Measurements from ENCODE around the gene TAF10.

TAF10 gene

DNA sequence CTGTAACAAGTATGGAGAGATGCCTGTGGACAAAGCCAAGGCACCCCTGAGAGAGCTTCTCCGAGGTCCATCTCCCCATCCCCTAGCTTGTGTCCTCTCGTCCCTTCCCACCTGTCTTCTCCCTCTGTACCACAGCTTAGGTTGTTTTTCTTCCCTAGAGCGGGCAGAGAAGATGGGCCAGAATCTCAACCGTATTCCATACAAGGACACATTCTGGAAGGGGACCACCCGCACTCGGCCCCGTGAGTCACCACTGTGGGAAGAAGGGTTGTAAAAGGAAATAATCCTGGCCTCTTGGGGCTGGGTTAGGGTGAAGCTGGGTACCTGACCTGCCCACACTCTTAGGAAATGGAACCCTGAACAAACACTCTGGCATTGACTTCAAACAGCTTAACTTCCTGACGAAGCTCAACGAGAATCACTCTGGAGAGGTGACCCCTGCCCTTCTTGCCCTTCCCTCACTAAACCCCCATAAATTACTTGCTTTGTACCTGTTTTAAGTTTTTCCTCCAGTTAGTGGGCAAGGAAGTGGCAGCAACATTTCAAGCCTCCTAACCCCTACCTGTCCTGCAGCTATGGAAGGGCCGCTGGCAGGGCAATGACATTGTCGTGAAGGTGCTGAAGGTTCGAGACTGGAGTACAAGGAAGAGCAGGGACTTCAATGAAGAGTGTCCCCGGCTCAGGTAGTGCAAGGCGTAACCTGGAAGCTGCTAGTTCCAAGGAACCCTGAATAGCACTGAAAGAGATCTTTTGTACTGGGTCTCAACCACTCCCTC, 3.1 kb downstream of the TAF10 start:
- no peak for DNase-seq (ENCODE audit: low read depth in 2 of 2)

DNA sequence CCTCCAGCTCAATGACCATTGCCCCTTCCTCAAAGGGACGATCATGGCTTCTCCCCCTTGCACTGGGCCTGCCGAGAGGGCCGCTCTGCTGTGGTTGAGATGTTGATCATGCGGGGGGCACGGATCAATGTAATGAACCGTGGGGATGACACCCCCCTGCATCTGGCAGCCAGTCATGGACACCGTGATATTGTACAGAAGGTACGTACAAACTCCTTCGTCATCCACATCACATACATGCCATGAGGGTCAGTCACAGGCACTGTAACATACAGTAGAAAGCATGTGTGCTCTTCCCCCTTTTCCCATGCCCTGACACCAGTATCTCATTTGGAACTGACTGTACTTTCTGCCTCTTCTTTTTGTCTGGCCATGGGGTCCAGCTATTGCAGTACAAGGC, 4.0 kb downstream of the TAF10 start:
- no peak for DNase-seq (ENCODE audit: low read depth in 2 of 2)

DNA sequence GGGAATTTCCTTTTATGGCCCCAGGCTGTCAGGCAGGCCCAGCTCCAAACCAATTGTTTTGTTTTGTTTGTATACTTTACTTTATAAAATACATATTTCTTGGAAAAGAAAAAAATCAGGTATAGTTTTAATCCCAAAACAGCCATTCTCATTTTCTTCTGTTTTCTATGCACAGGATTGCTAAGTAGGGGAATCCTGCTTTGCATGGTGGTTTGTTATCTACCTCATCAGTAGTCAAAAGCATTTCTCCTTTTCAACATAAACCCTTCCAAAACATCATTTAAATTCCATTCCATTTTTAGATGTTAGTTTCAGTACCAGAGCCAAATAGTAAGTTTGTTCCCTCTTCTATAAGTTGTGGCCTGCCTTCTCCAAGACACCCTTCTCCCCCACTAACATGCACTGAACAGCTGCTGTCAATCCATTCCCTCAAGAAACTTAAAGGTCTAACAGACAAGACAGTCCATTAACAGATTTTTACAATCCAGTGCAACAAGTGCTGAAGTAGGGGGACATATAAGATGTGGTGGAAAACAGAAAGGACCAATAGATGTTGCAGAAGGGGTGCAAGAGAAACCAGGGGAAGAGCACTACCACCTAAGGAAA, 4.7 kb downstream of the TAF10 start:
- peak in 1 of 2 experiments; percentile 26 for DNase-seq (ENCODE audit: low read depth in 2 of 2)

DNA sequence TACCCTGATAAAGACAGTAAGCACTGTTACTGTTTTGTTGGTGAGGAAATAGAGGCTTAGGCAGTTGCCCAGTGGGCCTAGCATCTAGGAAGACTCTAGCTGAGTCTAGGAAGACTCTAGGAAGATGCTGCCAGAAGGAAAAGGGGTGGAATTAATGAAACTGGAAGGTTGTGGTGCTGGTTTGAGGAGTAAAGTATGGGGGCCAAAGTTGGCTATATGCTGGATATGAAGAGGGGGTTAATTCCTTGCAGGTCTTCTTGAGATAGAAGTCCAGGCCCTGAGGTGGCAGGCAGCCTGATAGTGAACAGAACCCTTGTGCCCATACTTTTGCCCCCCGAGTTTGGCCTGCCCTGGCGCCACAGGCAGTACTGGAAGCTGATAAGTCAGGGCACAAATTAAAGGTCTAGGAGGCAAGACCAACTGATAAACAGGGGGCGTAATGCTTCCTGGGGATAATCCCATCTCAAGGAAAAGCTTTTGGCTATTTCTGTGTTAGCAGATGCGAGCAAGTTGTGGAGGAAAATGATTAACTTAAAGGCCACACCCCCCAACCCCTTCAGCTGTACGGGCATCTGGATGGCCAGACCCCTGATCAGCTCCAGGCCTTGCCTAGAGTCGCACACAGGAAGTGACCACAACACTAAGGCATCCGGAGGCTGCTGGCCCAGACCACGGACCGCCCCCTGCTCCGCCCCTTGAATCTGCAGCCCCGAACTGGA, 5.4 kb downstream of the TAF10 start:
- DNase-seq (ENCODE audit: low read depth in 2 of 2) = peak; percentile 88 to 89

DNA sequence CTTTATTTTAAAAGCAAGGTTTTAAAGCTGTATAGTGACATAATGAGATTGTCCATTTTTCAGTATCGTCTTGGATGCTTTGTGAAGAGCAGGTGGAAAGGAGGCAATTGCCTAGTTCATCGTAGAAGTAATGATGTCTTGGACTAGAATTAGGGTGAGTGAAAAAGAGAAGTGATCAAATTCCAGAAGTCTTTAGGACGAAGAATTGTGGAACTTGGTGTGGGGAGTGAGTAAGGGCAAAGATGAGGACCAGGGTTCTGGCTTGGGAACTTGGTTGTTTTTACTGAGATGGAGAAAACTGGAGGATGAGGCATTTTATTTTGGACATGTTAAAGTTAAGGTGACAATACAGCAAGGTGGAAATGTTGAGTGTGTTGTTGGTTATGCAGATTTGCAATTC, 7.2 kb downstream of the TAF10 start:
- no peak for DNase-seq (ENCODE audit: low read depth in 2 of 2)

DNA sequence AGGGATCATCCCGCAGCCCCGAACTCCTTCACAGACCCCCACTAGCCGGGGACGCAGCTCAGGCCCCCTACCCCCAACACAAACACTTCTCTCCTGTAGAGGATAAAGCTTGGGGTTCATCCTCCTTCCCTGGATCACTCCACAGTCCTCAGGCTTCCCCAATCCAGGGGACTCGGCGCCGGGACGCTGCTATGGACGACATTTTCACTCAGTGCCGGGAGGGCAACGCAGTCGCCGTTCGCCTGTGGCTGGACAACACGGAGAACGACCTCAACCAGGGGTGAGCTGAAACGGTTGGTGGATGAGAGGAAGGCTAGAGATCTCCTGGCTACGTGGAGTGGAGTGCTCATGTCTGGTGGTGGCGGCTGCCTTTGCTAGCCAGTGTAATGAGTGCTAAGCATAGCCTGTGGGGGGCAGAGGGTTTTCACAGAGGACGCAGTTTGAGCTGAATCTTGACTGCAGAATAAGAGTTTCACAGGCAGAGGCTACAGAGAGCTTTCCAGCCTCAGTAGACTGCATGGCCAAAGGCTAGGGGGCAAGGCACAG, 7.9 kb downstream of the TAF10 start:
- DNase-seq (ENCODE audit: low read depth in 2 of 2) = peak in 1 of 2 experiments; percentile 36

DNA sequence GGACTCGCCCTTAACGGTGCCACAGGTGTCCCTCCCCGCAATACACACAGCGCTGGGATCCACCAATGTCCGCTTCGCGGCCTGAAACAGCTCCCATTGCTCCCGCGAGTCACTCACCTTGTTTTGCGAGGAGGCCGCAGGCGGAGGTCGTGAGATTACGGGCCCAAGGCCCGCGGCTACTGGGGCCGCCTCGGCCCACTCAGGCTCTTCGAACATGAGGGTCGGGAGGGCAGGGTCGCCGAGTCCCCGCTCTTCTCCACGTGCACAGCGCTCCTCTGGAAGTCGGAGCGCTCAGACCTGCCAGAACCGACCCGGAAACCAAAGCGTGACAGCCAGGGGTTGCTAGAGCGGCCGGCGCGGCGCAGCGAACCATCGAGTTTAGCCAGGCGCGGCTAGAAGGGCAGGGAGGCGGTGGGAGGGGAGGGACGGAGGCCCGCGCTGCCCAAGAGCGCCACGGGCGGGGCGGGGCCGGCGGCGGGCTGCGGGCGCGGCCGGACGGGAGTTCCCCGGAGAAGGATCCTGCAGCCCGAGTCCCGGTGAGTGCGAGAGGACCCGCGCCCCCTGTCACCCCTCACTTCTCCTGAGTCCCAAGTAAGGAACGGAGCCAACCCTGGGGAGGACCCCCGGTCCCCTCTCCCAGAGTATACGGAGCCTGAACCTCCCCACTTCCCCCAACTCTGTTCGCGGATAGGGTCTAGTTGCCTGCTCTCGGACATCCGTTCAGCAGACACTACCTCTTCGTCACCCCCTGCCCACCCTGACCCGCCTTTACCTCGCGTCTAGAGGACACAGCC, 8.5 kb downstream of the TAF10 start, which contains the start of the genes ILK and RRP8:
Gene ILK (plus strand): TSS at position 488 of the 794 bp plus-strand sequence. CDS start 498 bp downstream, outside the sequence.
Gene RRP8 (minus strand): TSS at position 330 of the 794 bp plus-strand sequence. CDS start 114 bp downstream, at position 216.
- peak; percentile 69 to 74 for DNase-seq (ENCODE audit: low read depth in 2 of 2)

DNA sequence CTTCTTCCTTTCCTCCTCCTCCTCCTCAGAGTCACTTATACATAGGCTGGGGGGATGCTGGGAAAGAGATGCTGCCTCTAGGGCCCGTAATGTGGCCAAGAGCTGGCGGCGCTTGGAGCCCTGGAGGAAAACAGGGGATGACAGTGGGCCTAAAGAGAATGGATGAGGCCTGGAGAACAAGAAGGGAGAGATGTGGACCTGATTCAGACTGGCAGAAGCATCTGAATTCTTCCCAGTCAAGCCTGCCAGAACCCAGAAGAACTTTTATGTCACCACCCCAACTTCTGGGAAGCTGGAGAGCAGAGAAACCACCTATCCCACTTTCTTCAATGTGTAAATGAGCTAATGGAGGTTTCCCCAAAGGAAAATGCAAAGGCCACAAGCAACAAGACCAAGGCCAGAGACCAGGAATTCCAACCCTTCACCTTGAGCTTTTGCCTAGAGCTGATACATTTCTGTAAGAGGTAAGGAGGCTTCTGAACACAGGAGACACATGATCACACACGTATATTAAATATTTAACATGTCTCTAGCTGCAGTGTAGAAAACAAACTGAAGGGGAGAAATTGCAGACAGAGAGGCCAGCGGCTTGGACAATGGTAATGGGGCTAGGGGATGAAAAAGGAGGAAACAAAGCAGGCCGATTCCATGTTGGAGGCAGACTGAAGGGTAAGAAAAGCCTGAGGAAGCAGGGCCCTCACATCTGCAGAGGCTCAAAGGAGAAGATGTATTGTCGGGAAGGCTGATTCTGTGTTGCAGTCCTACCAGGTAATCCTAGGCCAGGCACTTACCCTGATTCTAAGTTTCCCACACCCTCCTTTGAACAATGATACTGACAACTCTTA, 9.7 kb downstream of the TAF10 start:
- no peak for DNase-seq (ENCODE audit: low read depth in 2 of 2)

DNA sequence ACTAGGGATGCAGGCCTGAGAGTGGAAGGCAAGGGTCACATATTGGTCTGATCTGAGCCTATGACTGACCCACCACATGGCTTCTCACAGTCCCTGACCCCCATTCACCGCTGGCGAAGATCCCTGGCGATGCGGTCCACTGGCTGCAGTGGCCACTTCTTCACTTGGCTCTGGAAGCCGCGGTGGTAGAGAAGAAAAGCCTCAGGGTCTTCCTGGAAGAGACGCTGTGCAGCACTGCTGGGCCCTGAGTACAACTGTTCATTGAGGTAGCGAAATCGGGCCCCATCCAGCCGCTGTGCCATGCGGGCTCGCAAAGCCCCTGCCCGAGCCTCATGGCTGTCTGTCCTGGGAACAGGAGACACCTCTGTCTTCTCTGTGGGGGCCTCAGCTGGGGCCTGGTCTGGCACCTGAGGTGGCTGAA, 11.0 kb downstream of the TAF10 start:
- no peak for DNase-seq (ENCODE audit: low read depth in 2 of 2)

DNA sequence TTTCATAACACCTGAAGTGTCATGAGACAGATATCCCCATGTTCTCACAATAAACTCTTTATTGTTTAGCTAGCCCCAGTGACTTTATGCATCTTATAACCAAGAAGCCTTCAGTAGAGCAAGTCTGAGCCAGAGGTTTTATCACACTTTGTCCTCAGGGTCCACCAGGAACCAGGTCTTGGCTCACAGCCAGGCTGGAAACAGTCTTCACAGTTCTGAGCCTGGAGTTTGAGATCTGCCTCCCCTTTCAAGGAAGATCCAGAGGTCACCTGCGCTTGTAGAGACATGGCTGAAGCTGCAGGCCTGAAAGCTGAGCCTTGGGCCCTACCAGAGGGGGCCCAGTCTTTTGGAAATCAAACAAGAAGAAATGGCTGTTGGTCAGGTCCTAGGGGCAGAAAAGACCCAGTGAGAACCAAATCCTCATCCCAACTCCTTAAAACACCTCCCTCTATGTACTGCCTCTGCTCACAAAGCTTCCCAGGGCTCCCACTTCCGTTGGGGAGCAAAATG, 12.1 kb downstream of the TAF10 start:
- DNase-seq (ENCODE audit: low read depth in 2 of 2) = no peak

DNA sequence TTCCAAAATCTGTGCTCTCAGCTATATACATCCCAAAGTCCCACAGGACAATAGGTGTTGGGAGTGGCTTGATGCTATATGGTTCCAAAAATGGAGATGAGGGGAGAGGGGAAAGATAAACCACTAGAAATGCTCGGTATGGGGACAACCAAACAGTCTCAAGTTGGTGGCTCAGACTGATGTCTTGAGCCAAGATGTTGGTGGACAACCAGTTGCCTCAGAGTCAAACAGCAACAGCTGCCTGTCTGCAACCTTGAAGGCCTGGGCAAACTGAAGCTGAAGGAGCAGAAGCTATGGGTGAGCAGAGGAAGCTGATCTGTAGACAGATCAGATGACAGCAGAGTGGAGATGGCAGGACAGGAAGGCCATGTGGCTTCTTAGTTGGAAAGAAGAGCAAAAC, 12.6 kb downstream of the TAF10 start:
- no peak for DNase-seq (ENCODE audit: low read depth in 2 of 2)

DNA sequence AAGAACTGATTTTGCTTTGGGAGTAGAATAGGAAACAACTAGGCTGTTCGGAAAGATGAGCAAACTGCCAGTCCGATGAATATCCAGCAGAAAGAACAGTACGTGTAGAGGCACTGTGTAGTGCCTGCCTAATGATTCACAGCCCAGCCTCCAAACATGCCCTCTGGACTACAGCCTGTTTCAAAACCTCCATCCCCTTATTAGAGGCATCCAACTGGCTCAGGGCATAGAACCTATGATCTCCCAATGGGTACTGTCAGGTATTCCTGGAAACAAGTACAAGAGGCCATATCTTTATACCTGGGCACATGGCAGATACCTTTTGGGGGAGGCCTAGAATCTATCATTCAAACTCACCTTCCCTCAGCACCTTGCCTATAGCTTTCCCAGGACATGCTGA, 13.5 kb downstream of the TAF10 start:
- no peak for DNase-seq (ENCODE audit: low read depth in 2 of 2)

DNA sequence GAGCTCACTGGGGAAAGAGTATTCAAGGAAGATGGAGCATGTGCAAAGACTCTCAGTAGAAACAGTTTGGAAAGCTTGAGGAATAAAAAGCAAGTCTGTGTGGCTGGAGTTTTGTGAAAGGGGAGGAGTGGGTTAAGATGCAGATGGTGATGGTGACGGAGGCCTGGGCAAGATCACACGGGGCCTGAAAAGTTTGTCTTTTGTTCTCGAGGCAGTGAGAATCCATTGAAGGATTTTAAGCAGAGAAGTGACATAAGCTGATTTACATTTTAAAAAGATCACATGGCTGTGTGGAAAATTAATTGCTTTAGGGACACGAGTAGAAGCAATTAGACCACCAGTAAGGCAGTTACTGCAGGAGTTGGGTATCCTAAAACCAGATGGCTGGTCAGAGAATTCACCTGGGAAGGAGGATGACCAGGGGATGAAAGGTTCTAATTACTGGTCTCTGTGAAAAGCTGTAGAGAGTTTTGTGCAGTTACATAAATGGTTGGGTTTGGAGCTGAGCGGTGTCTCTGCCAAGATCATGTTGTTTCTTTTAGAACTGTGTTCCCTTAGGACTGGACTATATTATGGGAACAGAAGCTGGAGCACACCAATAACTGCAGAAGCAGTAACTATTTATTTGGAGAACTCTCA, 15.7 kb downstream of the TAF10 start:
- no peak for DNase-seq (ENCODE audit: low read depth in 2 of 2)

DNA sequence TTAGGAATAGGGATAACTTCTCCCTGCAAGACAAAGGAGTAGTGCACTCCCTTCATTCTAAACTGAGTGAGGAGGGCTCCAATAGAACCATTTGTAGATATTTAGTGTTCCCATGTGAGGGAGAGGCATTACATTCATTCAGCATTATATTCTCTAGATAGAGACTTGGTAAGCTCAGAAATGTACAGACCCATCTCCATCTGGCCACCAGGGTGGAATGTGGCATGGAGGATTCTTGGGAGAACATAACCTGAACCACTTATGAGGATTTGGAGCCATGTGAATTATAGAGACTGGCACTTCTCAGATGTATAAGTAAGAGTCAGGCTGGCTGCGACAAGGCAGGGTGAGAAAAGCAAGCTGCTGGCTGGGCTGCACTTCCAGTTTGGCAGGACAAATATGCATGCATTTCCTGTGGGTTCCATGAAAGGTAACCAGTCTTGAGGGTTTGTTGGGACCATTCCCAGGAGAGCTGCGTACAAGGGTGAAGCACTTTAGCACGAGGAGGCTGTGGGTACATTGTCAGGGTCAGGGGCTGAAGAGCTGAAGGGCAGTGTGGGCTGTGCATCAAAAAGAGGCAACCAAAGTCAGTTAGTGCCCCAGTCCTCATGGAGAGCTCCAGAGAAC, 17.8 kb downstream of the TAF10 start:
- DNase-seq (ENCODE audit: low read depth in 2 of 2) = no peak

DNA sequence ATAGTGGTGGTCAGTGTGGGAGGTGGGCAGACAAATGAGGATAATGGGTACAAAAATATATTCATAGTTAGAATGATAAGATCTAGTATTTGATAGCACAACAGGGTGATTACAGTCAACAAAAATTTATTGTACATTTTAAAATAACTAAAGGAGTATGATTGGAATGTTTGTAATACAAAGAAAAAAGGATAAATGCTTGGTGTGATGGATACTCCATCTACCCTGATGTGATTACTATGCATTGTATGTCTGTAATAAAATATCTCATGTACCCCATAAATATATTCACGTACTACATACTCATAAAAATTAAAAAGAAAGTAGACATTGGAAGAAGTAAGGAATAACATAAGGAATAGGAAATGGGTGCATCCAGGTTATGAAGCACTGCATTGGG, 24.0 kb downstream of the TAF10 start:
- DNase-seq (ENCODE audit: low read depth in 2 of 2) = no peak

DNA sequence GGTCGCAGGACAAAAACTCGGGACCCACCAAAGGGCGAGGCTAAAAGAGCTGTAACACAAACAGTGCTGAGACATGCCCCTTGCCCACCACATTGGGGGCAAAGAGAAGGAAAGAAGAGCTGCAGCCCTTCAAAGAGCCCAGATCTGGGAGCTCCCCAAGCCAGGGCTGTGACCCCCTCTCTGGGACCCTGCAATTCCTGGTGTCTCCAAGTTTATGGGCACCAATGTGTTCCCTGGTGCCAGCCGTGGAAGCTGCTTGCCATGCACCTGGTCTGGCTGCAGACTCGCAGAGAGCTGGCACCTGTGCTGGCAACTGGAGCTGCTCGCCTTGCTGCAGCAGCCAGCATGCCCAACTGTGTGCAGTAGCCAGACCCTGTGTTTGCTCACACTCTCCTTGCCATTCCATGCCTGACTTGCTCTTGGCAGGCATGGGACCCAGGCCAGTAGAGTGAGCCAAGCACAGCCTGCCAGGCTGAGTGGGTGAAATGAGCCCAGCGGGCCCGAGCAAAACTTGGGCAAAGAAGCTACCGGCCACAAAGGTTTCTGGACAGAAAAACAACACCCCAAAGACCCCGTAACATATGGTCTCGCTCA, 24.6 kb downstream of the TAF10 start:
- no peak for DNase-seq (ENCODE audit: low read depth in 2 of 2)

DNA sequence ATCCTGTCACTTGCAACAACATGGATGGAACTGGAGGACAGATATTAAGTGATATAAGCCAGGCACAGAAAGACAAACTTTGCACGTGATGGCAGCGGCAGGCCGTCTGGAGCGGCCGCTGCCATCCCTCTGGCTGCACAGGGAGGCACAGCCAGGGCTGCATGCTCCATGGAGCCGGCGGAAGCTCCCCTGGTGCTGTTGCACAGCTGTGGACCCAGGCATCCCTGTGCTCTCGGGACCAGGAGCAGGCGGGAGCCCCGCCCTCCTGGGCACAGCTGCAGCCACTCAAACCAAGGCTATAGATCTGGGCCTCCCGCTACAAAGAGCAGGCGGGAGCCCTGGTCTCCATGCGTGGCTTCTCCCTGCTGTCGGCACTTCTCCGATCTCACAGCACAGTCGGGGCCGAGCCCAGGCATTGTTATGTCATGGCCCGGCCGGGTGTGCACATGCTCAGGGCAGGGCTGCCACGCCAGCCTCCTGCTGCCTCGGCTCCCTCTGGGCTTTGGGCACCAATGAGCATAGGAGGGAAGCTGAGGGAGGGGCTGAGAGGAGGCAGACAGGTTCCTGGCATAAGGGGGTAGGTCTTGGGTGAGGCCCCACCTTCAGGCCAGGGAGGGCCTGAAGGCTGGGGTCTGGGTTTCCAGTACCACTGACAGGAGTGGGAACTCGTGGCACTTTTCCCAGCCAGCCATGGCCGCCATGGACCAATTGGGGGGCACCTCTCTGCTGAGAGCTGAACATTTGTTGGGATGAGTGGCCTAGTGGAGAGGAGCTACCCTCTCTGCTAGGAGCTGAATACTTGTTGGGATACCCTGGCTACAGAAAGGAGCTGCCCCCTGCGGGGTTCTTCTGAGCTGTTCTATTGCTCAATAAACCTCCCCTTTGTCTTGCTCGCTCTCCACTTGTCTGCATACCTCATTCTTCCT, 25.3 kb downstream of the TAF10 start:
- DNase-seq (ENCODE audit: low read depth in 2 of 2) = no peak

DNA sequence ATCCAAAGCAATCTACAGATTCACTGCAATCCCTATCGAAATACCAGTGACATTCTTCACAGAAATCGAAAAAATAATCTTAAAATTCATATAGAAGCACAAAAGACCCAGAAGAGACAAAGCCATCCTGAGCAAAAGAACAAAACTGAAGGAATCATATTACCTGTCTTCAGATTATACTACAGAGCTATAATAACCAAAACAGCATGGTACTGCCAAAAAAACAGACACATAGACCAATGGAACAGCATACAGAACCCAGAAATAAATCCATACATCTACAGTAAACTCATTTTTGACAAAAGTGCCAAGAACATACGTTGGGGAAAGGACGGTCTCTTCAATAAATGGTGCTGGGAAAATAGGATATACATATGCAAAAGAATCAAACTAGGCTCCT, 27.5 kb downstream of the TAF10 start:
- no peak for DNase-seq (ENCODE audit: low read depth in 2 of 2)
